CD8-positive, alpha-beta memory T cell (primary cell): ENCODE data around the gene LRRC42. TPM values are rescaled to one million over a fixed set of nuclear protein-coding genes. Genes with fewer than 3 reads are reported as not detected.
"Not testable (repeated sequence)": the region's sequence is repeated elsewhere in the genome, so short reads cannot be mapped to it uniquely, and the experiment has no call there.

Experiments used
- CTCF ChIA-PET: fragments of 350-600 bp; sonication (Branson Sonifier 250); formaldehyde crosslinking; loops from one replicate; lab custom pipeline; 2021; ENCODE audit warnings: antibody characterized with exemption; lab: Charles Lee
- POLR2A ChIA-PET: fragments of 350-600 bp; sonication (Branson Sonifier 250); formaldehyde crosslinking; loops from one replicate; lab custom pipeline; 2021; ENCODE audit warnings: antibody characterized with exemption; lab: Charles Lee
- DNase-seq, 5 donors: peaks; one replicate each; pipeline versions ENCODE4 v3.0.0 to v3.0.0-alpha.2; 2020 to 2022; ENCODE audit warnings: mixed read lengths in 1 of 5
- H3K27ac ChIP-seq: one replicate; pipeline ENCODE4 v1.7.0; 2013; ENCODE audit warnings: low read depth, mild to moderate bottlenecking, low read length, moderate library complexity
- H3K27me3 ChIP-seq: 2 replicates; pipeline ENCODE4 v1.7.0; 2013; ENCODE audit warnings: low read length, mild to moderate bottlenecking; ENCODE audit not compliant: insufficient read depth, poor library complexity, severe bottlenecking
- H3K36me3 ChIP-seq: 2 replicates; pipeline ENCODE4 v1.7.0; 2013; ENCODE audit warnings: mild to moderate bottlenecking, low read length, moderate library complexity; ENCODE audit not compliant: insufficient read depth
- H3K4me1 ChIP-seq: 2 replicates; pipeline ENCODE4 v1.7.0; 2013; ENCODE audit warnings: mild to moderate bottlenecking, low read length, moderate library complexity; ENCODE audit not compliant: insufficient read depth
- H3K4me3 ChIP-seq: 2 replicates; pipeline ENCODE4 v1.7.0; 2013; ENCODE audit warnings: mild to moderate bottlenecking, low read length
- H3K9me3 ChIP-seq: 2 replicates; pipeline ENCODE4 v1.7.0; 2013; ENCODE audit warnings: mild to moderate bottlenecking, low read length
- H3K27ac Mint-ChIP-seq, 8 donors: one replicate each; pipeline ENCODE4 v1.8.0; 2020 to 2021; ENCODE audit warnings: mixed read lengths in 8 of 8, mild to moderate bottlenecking in 6 of 8, inconsistent platforms in 3 of 8, moderate library complexity in 3 of 8
- H3K27me3 Mint-ChIP-seq, 2 donors: one replicate each; pipeline ENCODE4 v1.8.0; 2020 to 2021; ENCODE audit warnings: mixed read lengths in 2 of 2, mild to moderate bottlenecking in 1 of 2, moderate library complexity in 1 of 2
- H3K36me3 Mint-ChIP-seq, 3 donors: one replicate each; pipeline ENCODE4 v1.8.0; 2020 to 2021; ENCODE audit warnings: mixed read lengths in 3 of 3, inconsistent platforms in 1 of 3, mild to moderate bottlenecking in 1 of 3
- H3K4me1 Mint-ChIP-seq, 3 donors: one replicate each; pipeline ENCODE4 v1.8.0; 2020 to 2021; ENCODE audit warnings: mixed read lengths in 3 of 3, inconsistent platforms in 1 of 3, mild to moderate bottlenecking in 1 of 3
- H3K4me3 Mint-ChIP-seq, 7 donors: one replicate each; pipeline ENCODE4 v1.8.0; 2020 to 2021; ENCODE audit warnings: mixed read lengths in 7 of 7, mild to moderate bottlenecking in 6 of 7, moderate library complexity in 4 of 7, inconsistent platforms in 2 of 7
- H3K9me3 Mint-ChIP-seq, 5 donors: one replicate each; pipeline ENCODE4 v1.8.0; 2020 to 2022; ENCODE audit warnings: mixed read lengths in 5 of 5, mild to moderate bottlenecking in 3 of 5, moderate library complexity in 2 of 5, inconsistent platforms in 1 of 5
- polyA plus RNA-seq: library from polyadenylated mRNA; unstranded; fragments of 300-500 nt; fragmentation: Illumina TruSeq; gene quantifications from one replicate; pipeline ENCODE4 v1.2.3, GENCODE V29; 2021
- total RNA-seq, 2 experiments: library from RNA; stranded (reverse); gene quantifications; one replicate each; pipeline ENCODE4 v1.2.3, GENCODE V29; 2021

The LRRC42 gene
- total and polyA plus RNA-seq, 3 experiments from 2014 or later: 8.3 to 25.7 (median 23.6) TPM

GRCh38 chr1:53981220-53981619 lies 35.1 kb downstream of the LRRC42 start:
- Mint-ChIP-seq H3K27ac (no peak overlapping the region), H3K4me3 (no peak overlapping the region), H3K9me3 (no peaks in the 10 kb centered on the region), H3K27me3 (peaks cover 1 to 10% of the 10 kb centered on the region in 2 donors), H3K4me1 (peaks cover 0 to 6% (median 0%) of the 10 kb centered on the region in 3 donors), H3K36me3 (no peaks in the 10 kb centered on the region)
- Histone ChIP-seq H3K4me3 (no peak overlapping the region), H3K36me3 (no peaks in the 10 kb centered on the region), H3K9me3 (no peaks in the 10 kb centered on the region), H3K27ac (no peak overlapping the region), H3K4me1 (no peaks in the 10 kb centered on the region), H3K27me3 (no peaks in the 10 kb centered on the region)
- DNase-seq: no peak
- CTCF ChIA-PET: no interaction called here
- POLR2A ChIA-PET: no interaction called here

DNA sequence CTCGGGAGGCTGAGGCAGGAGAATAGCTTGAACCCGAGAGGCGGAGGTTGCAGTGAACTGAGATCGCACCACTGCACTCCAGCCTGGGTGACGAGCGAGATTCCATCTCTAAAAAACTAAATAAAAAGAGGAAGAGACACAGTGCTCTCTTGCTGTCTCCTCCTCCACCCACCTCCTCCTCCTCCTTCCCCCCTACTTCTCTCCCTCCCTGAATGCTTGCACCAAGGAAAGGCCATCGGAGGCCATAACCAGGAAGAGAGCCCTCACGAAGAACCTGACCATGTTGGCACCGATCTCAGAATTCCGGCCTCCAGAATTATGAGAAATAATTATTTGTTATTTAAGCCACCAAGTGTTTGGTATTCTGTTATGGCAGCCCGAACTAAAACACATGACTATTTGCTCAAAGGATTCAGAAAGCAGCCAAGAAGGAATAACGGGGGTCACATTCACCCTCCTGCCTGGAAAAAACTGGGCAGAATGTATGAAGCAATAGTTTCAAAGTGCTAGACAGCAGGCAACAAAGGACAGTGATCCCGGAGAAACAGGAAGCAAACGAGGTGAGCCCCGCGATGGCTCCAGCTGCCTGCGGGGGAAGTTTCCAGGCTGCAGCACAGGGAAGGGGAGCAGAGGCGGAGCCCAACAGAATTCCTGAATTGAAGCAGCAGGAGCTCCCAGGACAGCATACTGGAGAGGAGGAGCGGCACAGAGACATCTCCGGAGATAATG lies 36.0 kb downstream of the LRRC42 start:
- H3K27me3 Mint-ChIP-seq: peaks cover 1 to 10% of the 10 kb centered on the region in 2 donors
- H3K36me3 Mint-ChIP-seq: no peaks in the 10 kb centered on the region
- H3K4me1 Mint-ChIP-seq: peaks cover 0 to 13% (median 0%) of the 10 kb centered on the region in 3 donors
- no peaks in the 10 kb centered on the region for H3K4me1 ChIP-seq
- ChIA-PET CTCF (no interaction called here), POLR2A (no interaction called here)
- no peak overlapping the region for H3K27ac Mint-ChIP-seq
- H3K9me3 Mint-ChIP-seq: no peaks in the 10 kb centered on the region
- no peaks in the 10 kb centered on the region for H3K36me3 ChIP-seq
- DNase-seq: no peak
- no peak overlapping the region for H3K27ac ChIP-seq
- no peak overlapping the region for H3K4me3 ChIP-seq
- H3K4me3 Mint-ChIP-seq: no peak overlapping the region
- no peaks in the 10 kb centered on the region for H3K27me3 ChIP-seq
- no peaks in the 10 kb centered on the region for H3K9me3 ChIP-seq

GRCh38 chr1:53982763-53983104 lies 36.6 kb downstream of the LRRC42 start:
- CTCF ChIA-PET: no interaction called here
- H3K4me1 Mint-ChIP-seq: peaks cover 0 to 14% (median 0%) of the 10 kb centered on the region in 3 donors
- no peaks in the 10 kb centered on the region for H3K4me1 ChIP-seq
- no peaks in the 10 kb centered on the region for H3K9me3 ChIP-seq
- DNase-seq: no peak
- no peaks in the 10 kb centered on the region for H3K36me3 Mint-ChIP-seq
- H3K27ac ChIP-seq: no peak overlapping the region
- H3K36me3 ChIP-seq: no peaks in the 10 kb centered on the region
- no peak overlapping the region for H3K4me3 Mint-ChIP-seq
- no peaks in the 10 kb centered on the region for H3K9me3 Mint-ChIP-seq
- no peak overlapping the region for H3K4me3 ChIP-seq
- H3K27me3 ChIP-seq: no peaks in the 10 kb centered on the region
- H3K27me3 Mint-ChIP-seq: peaks cover 1 to 10% of the 10 kb centered on the region in 2 donors
- no peak overlapping the region for H3K27ac Mint-ChIP-seq
- POLR2A ChIA-PET: no interaction called here

- H3K36me3 Mint-ChIP-seq: no peaks in the 10 kb centered on the region
- H3K4me3 Mint-ChIP-seq: no peak overlapping the region
- no peaks in the 10 kb centered on the region for H3K27me3 ChIP-seq
- no peak overlapping the region for H3K27ac ChIP-seq
- peaks cover 0 to 18% (median 0%) of the 10 kb centered on the region in 3 donors for H3K4me1 Mint-ChIP-seq
- H3K27ac Mint-ChIP-seq: no peak overlapping the region
- CTCF ChIA-PET: no interaction called here
- peaks cover 1 to 6% of the 10 kb centered on the region in 2 donors for H3K27me3 Mint-ChIP-seq
- no peaks in the 10 kb centered on the region for H3K9me3 Mint-ChIP-seq
- H3K36me3 ChIP-seq: no peaks in the 10 kb centered on the region
- no peak for DNase-seq
- H3K4me3 ChIP-seq: no peak overlapping the region
- no peaks in the 10 kb centered on the region for H3K4me1 ChIP-seq
- H3K9me3 ChIP-seq: no peaks in the 10 kb centered on the region
- POLR2A ChIA-PET: no interaction called here
Measured at GRCh38 chr1:53984726-53985125, 38.6 kb downstream of the LRRC42 start.

- Histone ChIP-seq H3K27ac (no peak overlapping the region), H3K4me3 (no peak overlapping the region), H3K9me3 (no peaks in the 10 kb centered on the region), H3K4me1 (no peaks in the 10 kb centered on the region), H3K27me3 (no peaks in the 10 kb centered on the region), H3K36me3 (no peaks in the 10 kb centered on the region)
- Mint-ChIP-seq H3K9me3 (no peaks in the 10 kb centered on the region), H3K4me3 (no peak overlapping the region), H3K27ac (no peak overlapping the region), H3K36me3 (no peaks in the 10 kb centered on the region), H3K27me3 (peaks cover 0 to 6% of the 10 kb centered on the region in 2 donors), H3K4me1 (peaks cover 0 to 18% (median 0%) of the 10 kb centered on the region in 3 donors)
- ChIA-PET POLR2A (no interaction called here), CTCF (no interaction called here)
- peak in 1 of 5 donors; percentile 17 for DNase-seq
Measured at GRCh38 chr1:53986458-53986857, 40.3 kb downstream of the LRRC42 start.

- Histone ChIP-seq H3K9me3 (no peaks in the 10 kb centered on the region), H3K36me3 (no peaks in the 10 kb centered on the region), H3K27me3 (no peaks in the 10 kb centered on the region), H3K4me1 (no peaks in the 10 kb centered on the region), H3K27ac (no peak overlapping the region), H3K4me3 (no peak overlapping the region)
- Mint-ChIP-seq H3K4me3 (no peak overlapping the region), H3K36me3 (no peaks in the 10 kb centered on the region), H3K27ac (no peak overlapping the region), H3K27me3 (no peaks in the 10 kb centered on the region), H3K9me3 (no peaks in the 10 kb centered on the region), H3K4me1 (peaks cover 0 to 18% (median 0%) of the 10 kb centered on the region in 3 donors)
- DNase-seq: no peak
- ChIA-PET POLR2A (no interaction called here), CTCF (no interaction called here)
Measured at GRCh38 chr1:53987880-53988279, 41.7 kb downstream of the LRRC42 start.

- Mint-ChIP-seq H3K4me3 (no peak overlapping the region), H3K4me1 (peaks cover 0 to 5% (median 0%) of the 10 kb centered on the region in 3 donors), H3K36me3 (peaks cover 0 to 2% (median 0%) of the 10 kb centered on the region in 3 donors), H3K27ac (no peak overlapping the region), H3K9me3 (peaks cover 0 to 2% (median 0%) of the 10 kb centered on the region in 5 donors), H3K27me3 (peaks cover 1 to 3% of the 10 kb centered on the region in 2 donors)
- ChIA-PET POLR2A (no interaction called here), CTCF (no interaction called here)
- DNase-seq: no peak
- no peak overlapping the region for H3K4me3 ChIP-seq
- no peaks in the 10 kb centered on the region for H3K9me3 ChIP-seq
- no peak overlapping the region for H3K27ac ChIP-seq
- H3K4me1 ChIP-seq: no peaks in the 10 kb centered on the region
- no peaks in the 10 kb centered on the region for H3K27me3 ChIP-seq
- H3K36me3 ChIP-seq: no peaks in the 10 kb centered on the region
Measured at GRCh38 chr1:53992085-53992874, 46.1 kb downstream of the LRRC42 start.

- CTCF ChIA-PET, H3K4me3 Mint-ChIP-seq, H3K27me3 ChIP-seq, DNase-seq, H3K4me1 Mint-ChIP-seq, H3K4me3 ChIP-seq, H3K4me1 ChIP-seq, POLR2A ChIA-PET, H3K27ac Mint-ChIP-seq, H3K27me3 Mint-ChIP-seq, H3K36me3 Mint-ChIP-seq, H3K9me3 ChIP-seq, H3K36me3 ChIP-seq, H3K27ac ChIP-seq, H3K9me3 Mint-ChIP-seq: not testable (repeated sequence)
Measured at GRCh38 chr1:53994516-53994915, 48.4 kb downstream of the LRRC42 start.
